Esophagus muscularis mucosa (tissue), 3 donors: ENCODE results near the gene POLE.

Experiments used
- CTCF ChIP-seq, 3 experiments: fragments of 200-600 bp in 2 of 3; fragments of 450-650 bp in 1 of 3; sonication (generic) in 2 of 3; IDR thresholded peaks; one replicate each; pipeline ENCODE4 v1.5.1; 2017 to 2019; ENCODE audit warnings: antibody characterized with exemption in 3 of 3, mild to moderate bottlenecking in 2 of 3, moderate library complexity in 1 of 3
- POLR2AphosphoS5 ChIP-seq, 2 donors: sonication (generic); formaldehyde crosslinking; IDR thresholded peaks; one replicate each; pipeline ENCODE4 v1.6.1; 2017; ENCODE audit warnings: antibody characterized with exemption in 2 of 2

GRCh38 chr12:132595183-132595582, 92.0 kb downstream of the POLE start:
- TF ChIP-seq CTCF (IDR thresholded peaks at IDR 0.05): no peak
- no peak for TF ChIP-seq POLR2AphosphoS5 (IDR thresholded peaks at IDR 0.05)
